SK-N-SH (cell line): Measurements from ENCODE around the gene B4GALNT4. TPM values are rescaled to one million over a fixed set of nuclear protein-coding genes. Genes with fewer than 3 reads are reported as not detected.

Experiments
- CTCF ChIA-PET: fragments of 300-600, 350-600 bp; formaldehyde crosslinking; extraction: SDS; loops from one replicate; lab custom pipeline; 2021; lab: Yijun Ruan, JAX
- POLR2A ChIA-PET: fragments of 350-600 bp; sonication (Branson Sonifier 250); formaldehyde crosslinking; extraction: SDS; loops from one replicate; lab custom pipeline; 2020; ENCODE audit warnings: antibody characterized with exemption, inconsistent platforms; lab: Yijun Ruan, JAX
- DNase-seq: peaks from one replicate; pipeline ENCODE4 v3.0.0; 2012
- H2AFZ ChIP-seq: fragments of 200-600 bp; sonication (generic); 2 replicates; pipeline ENCODE4 v1.8.1; 2016; ENCODE audit warnings: antibody characterized with exemption, mild to moderate bottlenecking, low read depth
- H3F3A ChIP-seq: fragments of 200-600 bp; sonication (generic); replicated peaks from 2 replicates; pipeline ENCODE3; 2016; ENCODE audit warnings: antibody characterized with exemption, mild to moderate bottlenecking; ENCODE audit not compliant: insufficient read depth
- H3K27ac ChIP-seq, 2 experiments: fragments of 200-500 bp in 1 of 2; fragments of 200-600 bp in 1 of 2; sonication (Bioruptor generic) in 1 of 2; sonication (generic), shearing (Covaris generic) in 1 of 2; 2 replicates each; pipeline versions ENCODE4 v1.5.1 to v1.6.1; 2014 to 2016; ENCODE audit warnings: low read depth in 2 of 2, inconsistent platforms in 1 of 2, low read length in 1 of 2, mild to moderate bottlenecking in 1 of 2, mixed read lengths in 1 of 2
- H3K27me3 ChIP-seq: fragments of 200-600 bp; sonication (generic), shearing (Covaris generic); 2 replicates; pipeline ENCODE4 v1.6.1; 2016; ENCODE audit warnings: mixed run types; ENCODE audit not compliant: insufficient read depth
- H3K36me3 ChIP-seq, 2 experiments: fragments of 200-500 bp in 1 of 2; fragments of 200-600 bp in 1 of 2; sonication (Bioruptor generic) in 1 of 2; sonication (generic) in 1 of 2; replicated peaks in 1 of 2; 2 replicates each; pipeline versions ENCODE3 to v1.5.1; 2014 to 2016; ENCODE audit warnings: low read length in 1 of 2, mild to moderate bottlenecking in 1 of 2; ENCODE audit not compliant: insufficient read depth in 2 of 2, control insufficient read depth in 1 of 2
- H3K4me1 ChIP-seq, 2 experiments: fragments of 200-500 bp in 1 of 2; fragments of 200-600 bp in 1 of 2; sonication (Bioruptor generic) in 1 of 2; sonication (generic), shearing (Covaris generic) in 1 of 2; 2 replicates each; pipeline versions ENCODE4 v1.5.1 to v1.6.1; 2014 to 2016; ENCODE audit warnings: low read depth in 1 of 2, low read length in 1 of 2, mixed run types in 1 of 2; ENCODE audit not compliant: insufficient read depth in 2 of 2, control insufficient read depth in 1 of 2
- H3K4me2 ChIP-seq: fragments of 200-600 bp; sonication (generic), shearing (Covaris generic); 2 replicates; pipeline ENCODE4 v1.6.1; 2017; ENCODE audit warnings: mixed run types
- H3K4me3 ChIP-seq, 2 experiments: fragments of 200-500 bp in 1 of 2; fragments of 200-600 bp in 1 of 2; sonication (Bioruptor generic) in 1 of 2; sonication (generic), shearing (Covaris generic) in 1 of 2; 2 replicates each; pipeline versions ENCODE4 v1.5.1 to v1.8.1; 2014 to 2016; ENCODE audit warnings: low read depth in 2 of 2, inconsistent platforms in 1 of 2, low read length in 1 of 2, mild to moderate bottlenecking in 1 of 2, mixed read lengths in 1 of 2, moderate library complexity in 1 of 2
- H3K79me2 ChIP-seq: fragments of 200-600 bp; sonication (generic); 2 replicates; pipeline ENCODE4 v1.8.1; 2017; ENCODE audit warnings: mild to moderate bottlenecking; ENCODE audit not compliant: insufficient read depth
- H3K9ac ChIP-seq: fragments of 200-600 bp; sonication (generic); 2 replicates; pipeline ENCODE4 v1.6.1; 2017; ENCODE audit warnings: mixed run types
- H3K9me2 ChIP-seq: fragments of 200-600 bp; sonication (generic); 2 replicates; pipeline ENCODE4 v1.6.1; 2017; ENCODE audit warnings: mixed run types
- H3K9me3 ChIP-seq: fragments of 200-600 bp; sonication (generic); 2 replicates; pipeline ENCODE4 v1.6.1; 2017; ENCODE audit warnings: mixed run types, mild to moderate bottlenecking, moderate library complexity
- H4K20me1 ChIP-seq: fragments of 200-600 bp; sonication (generic); 2 replicates; pipeline ENCODE4 v1.6.1; 2017; ENCODE audit warnings: mild to moderate bottlenecking, mixed run types; ENCODE audit not compliant: insufficient read depth
- CHD2 ChIP-seq: fragments of 150-350 bp; IDR thresholded peaks from 2 replicates; pipeline ENCODE4 v1.6.1; 2018; ENCODE audit warnings: low read length; ENCODE audit not compliant: partially characterized antibody
- FOSL2 ChIP-seq: IDR thresholded peaks from 2 replicates; pipeline ENCODE4 v1.4.0; 2012; ENCODE audit warnings: low read depth, mild to moderate bottlenecking, moderate library complexity, borderline replicate concordance
- MAX ChIP-seq: IDR thresholded peaks from 2 replicates; pipeline ENCODE4 v1.4.0; 2012; ENCODE audit warnings: low read depth
- NRF1 ChIP-seq: IDR thresholded peaks from 2 replicates; pipeline ENCODE4 v1.6.1; 2012; ENCODE audit warnings: low read depth, mild to moderate bottlenecking, low read length
- POLR2AphosphoS5 ChIP-seq: IDR thresholded peaks from 2 replicates; pipeline ENCODE4 v1.6.1; 2012; ENCODE audit warnings: low read depth, low read length
- RAD21 ChIP-seq: IDR thresholded peaks from 2 replicates; pipeline ENCODE4 v1.6.1; 2012; ENCODE audit warnings: mild to moderate bottlenecking, low read length
- RCOR1 ChIP-seq: fragments of 150-350 bp; IDR thresholded peaks from 2 replicates; pipeline ENCODE4 v1.6.1; 2017; ENCODE audit warnings: antibody characterized with exemption, low read length
- TAF1 ChIP-seq: IDR thresholded peaks from 2 replicates; pipeline ENCODE4 v1.6.1; 2012; ENCODE audit warnings: low read depth, mild to moderate bottlenecking, low read length, moderate library complexity, borderline replicate concordance
- TCF12 ChIP-seq: IDR thresholded peaks from 2 replicates; pipeline ENCODE4 v1.4.0; 2012
- USF1 ChIP-seq: IDR thresholded peaks from 2 replicates; pipeline ENCODE4 v1.4.0; 2012; ENCODE audit warnings: low read depth, borderline replicate concordance
- ZBTB33 ChIP-seq: IDR thresholded peaks from 2 replicates; pipeline ENCODE4 v1.4.0; 2012; ENCODE audit warnings: low read depth, borderline replicate concordance
- WGBS: methylation state at CpG from one replicate; pipeline ENCODE4 v1.1.6; 2017; ENCODE audit warnings: low lambda C conversion rate; 5-methylcytosine and 5-hydroxymethylcytosine counted together
- polyA plus RNA-seq, 3 experiments: library from polyadenylated mRNA; depleted of rRNA; stranded (reverse); fragments of >200 nt; gene quantifications; 2 replicates each; pipeline ENCODE4 v1.2.3, GENCODE V29; 2012

B4GALNT4 gene
- polyA plus RNA-seq, 1 of the 3 experiments (the other 2 are of a cell fraction), result 66.7 TPM

- TF ChIP-seq NRF1 (no peak), USF1 (no peak), CHD2 (no peak), TAF1 (no peak), POLR2AphosphoS5 (no peak), MAX (no peak), RCOR1 (no peak), TCF12 (no peak), RAD21 (no peak)
Measured at GRCh38 chr11:404551-405264, 35.4 kb downstream of the B4GALNT4 start (continued).

DNA sequence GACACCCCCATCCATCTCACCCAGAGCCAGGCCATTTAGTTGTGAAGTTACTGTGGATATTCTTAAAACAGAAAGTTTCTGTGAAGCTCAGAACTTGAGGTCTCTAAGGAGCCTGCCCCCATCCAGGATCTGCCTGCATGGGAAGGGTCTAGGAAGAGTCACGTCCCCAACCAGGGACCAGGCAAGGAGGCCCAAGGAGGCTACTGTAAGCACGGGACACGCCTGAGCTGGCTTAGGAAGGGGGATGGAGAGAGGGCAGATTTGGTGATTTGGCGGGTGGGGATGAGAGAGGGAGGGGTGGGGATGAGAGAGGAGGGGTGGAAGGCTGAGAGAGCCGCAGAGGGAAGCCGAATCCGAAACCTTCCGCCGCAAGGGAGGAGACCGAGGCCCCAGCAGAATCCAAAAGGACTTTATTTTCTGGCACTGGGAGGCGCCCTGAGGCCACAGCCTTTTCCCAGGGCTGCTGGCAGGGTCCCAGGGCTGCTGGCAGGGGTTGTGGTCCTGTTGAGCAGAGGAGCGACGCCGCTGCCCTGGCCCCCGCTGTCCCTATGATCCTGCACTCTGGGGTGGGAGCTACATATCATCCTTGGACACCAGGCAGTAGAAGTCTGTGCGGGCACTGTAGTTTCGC is 36.1 kb downstream of the B4GALNT4 start:
- CTCF ChIA-PET, result interaction anchor here (1.1 to 6.6 kb wide), 3 partner anchors 9 to 44 kb away, joined by 3 to 77 read pairs (median 31); partner anchors contain the start of gene PTDSS2
- Histone ChIP-seq H3K9me3 (no peaks in the 10 kb centered on the region), H3K9me2 (no peaks in the 10 kb centered on the region), H3K4me3 (no peak overlapping the region), H3K79me2 (no peaks in the 10 kb centered on the region), H3K27me3 (no peaks in the 10 kb centered on the region), H3K4me1 (peaks cover 0 to 19% of the 10 kb centered on the region in 2 experiments; a peak in 1 of 4 replicates), H4K20me1 (no peaks in the 10 kb centered on the region), H3K9ac (no peak overlapping the region), H3K4me2 (peak overlapping the region; percentile 98; the same call in 1 of the 2 replicates), H2AFZ (no peak overlapping the region), H3F3A (no peaks in the 10 kb centered on the region), H3K36me3 (no peaks in the 10 kb centered on the region), H3K27ac (no peak overlapping the region)
- no peak for TF ChIP-seq ZBTB33
- TF ChIP-seq FOSL2, result no peak
- no peak for DNase-seq
- 87% methylated on average over 12 of the region's 17 CpGs for WGBS
- POLR2A ChIA-PET, result no interaction called here
